IMR-90 (cell line): Measurements from ENCODE around the gene ISX. TPM values are rescaled to one million over a fixed set of nuclear protein-coding genes. Genes with fewer than 3 reads are reported as not detected.

Experiments
- ATAC-seq: fragments of 200-7000 bp; cut with Tn5 transposase; 2 replicates; pipeline ENCODE4 v1.9.1; 2020; ENCODE audit warnings: low read depth, mild to moderate bottlenecking, moderate library complexity
- BruUV-seq: library from RNA; stranded (reverse); fragments of 400-500 nt; replicated peaks from 2 replicates; lab custom pipeline; 2021; lab: Mats Ljungman, UMichigan
- CTCF ChIA-PET: fragments of 300-600 bp; formaldehyde crosslinking; extraction: SDS; loops from one replicate; lab custom pipeline; 2021; ENCODE audit warnings: antibody characterized with exemption; lab: Yijun Ruan, JAX
- POLR2A ChIA-PET: fragments of 300-600 bp; sonication (Branson Sonifier 250); formaldehyde crosslinking; loops from one replicate; lab custom pipeline; 2022; ENCODE audit warnings: antibody characterized with exemption; ENCODE audit not compliant: unreplicated experiment; lab: Charles Lee
- DNase-seq: peaks from one replicate; pipeline ENCODE4 v3.0.0; 2013
- H2AFZ ChIP-seq: replicated peaks from 2 replicates; pipeline ENCODE3; 2013; ENCODE audit warnings: low read length, mild to moderate bottlenecking; ENCODE audit not compliant: poor library complexity
- H2AK5ac ChIP-seq: 2 replicates; pipeline ENCODE4 v1.6.1; 2013; ENCODE audit warnings: low read depth, low read length, inconsistent platforms
- H2AK9ac ChIP-seq: replicated peaks from 2 replicates; pipeline ENCODE3; 2013; ENCODE audit warnings: mild to moderate bottlenecking, low read depth, low read length, moderate library complexity; ENCODE audit not compliant: poor library complexity
- H2BK120ac ChIP-seq: 2 replicates; pipeline ENCODE4 v1.6.1; 2013; ENCODE audit warnings: low read depth, low read length, inconsistent platforms
- H2BK15ac ChIP-seq: 3 replicates; pipeline ENCODE4 v1.6.1; 2013; ENCODE audit warnings: low read depth, low read length, inconsistent platforms
- H2BK20ac ChIP-seq: 2 replicates; pipeline ENCODE4 v1.6.1; 2013; ENCODE audit warnings: low read depth, mild to moderate bottlenecking, inconsistent platforms, low read length, moderate library complexity
- H2BK5ac ChIP-seq: 2 replicates; pipeline ENCODE4 v1.6.1; 2013; ENCODE audit warnings: mild to moderate bottlenecking, low read depth, low read length, inconsistent platforms; ENCODE audit not compliant: poor library complexity, severe bottlenecking
- H3K14ac ChIP-seq: replicated peaks from 2 replicates; pipeline ENCODE4 v1.6.1; 2013; ENCODE audit warnings: low read depth, low read length, inconsistent platforms
- H3K18ac ChIP-seq: 2 replicates; pipeline ENCODE4 v1.6.1; 2013; ENCODE audit warnings: low read depth, low read length, control low read depth
- H3K23ac ChIP-seq: 2 replicates; pipeline ENCODE4 v1.6.1; 2013; ENCODE audit warnings: low read depth, low read length, inconsistent platforms
- H3K27ac ChIP-seq: 2 replicates; pipeline ENCODE4 v1.5.1; 2013; ENCODE audit warnings: mild to moderate bottlenecking, control low read depth, low read length; ENCODE audit not compliant: insufficient read depth
- H3K27me3 ChIP-seq: 2 replicates; pipeline ENCODE4 v1.6.1; 2013; ENCODE audit warnings: low read length; ENCODE audit not compliant: control insufficient read depth, insufficient read depth
- H3K36me3 ChIP-seq: 2 replicates; pipeline ENCODE4 v1.6.1; 2013; ENCODE audit warnings: low read length, mixed read lengths; ENCODE audit not compliant: control insufficient read depth, insufficient read depth
- H3K4ac ChIP-seq: 2 replicates; pipeline ENCODE4 v1.6.1; 2013; ENCODE audit warnings: low read depth, low read length, inconsistent platforms
- H3K4me1 ChIP-seq: 2 replicates; pipeline ENCODE4 v1.6.1; 2013; ENCODE audit warnings: low read length, mixed read lengths; ENCODE audit not compliant: control insufficient read depth, insufficient read depth
- H3K4me2 ChIP-seq: 2 replicates; pipeline ENCODE4 v1.6.1; 2013; ENCODE audit warnings: low read depth, mild to moderate bottlenecking, control low read depth, low read length, moderate library complexity
- H3K4me3 ChIP-seq: 2 replicates; pipeline ENCODE4 v1.5.1; 2013; ENCODE audit warnings: low read depth, mild to moderate bottlenecking, control low read depth, low read length, moderate library complexity; ENCODE audit not compliant: insufficient read depth
- H3K56ac ChIP-seq: 2 replicates; pipeline ENCODE4 v1.6.1; 2013; ENCODE audit warnings: low read length, inconsistent platforms; ENCODE audit not compliant: insufficient read depth; ENCODE audit errors: extremely low read depth
- H3K79me1 ChIP-seq, 2 experiments: 2 replicates each; pipeline ENCODE4 v1.6.1; 2013; ENCODE audit warnings: low read length in 2 of 2, inconsistent platforms in 1 of 2, low read depth in 1 of 2
- H3K9ac ChIP-seq: 2 replicates; pipeline ENCODE4 v1.6.1; 2013; ENCODE audit warnings: low read depth, low read length, control low read depth
- H3K9me1 ChIP-seq: 2 replicates; pipeline ENCODE4 v1.6.1; 2013; ENCODE audit warnings: low read length, inconsistent platforms; ENCODE audit not compliant: insufficient read depth
- H3K9me3 ChIP-seq: 2 replicates; pipeline ENCODE4 v1.6.1; 2013; ENCODE audit warnings: low read length; ENCODE audit not compliant: control insufficient read depth, insufficient read depth
- H4K20me1 ChIP-seq: 2 replicates; pipeline ENCODE4 v1.6.1; 2013; ENCODE audit warnings: low read length, inconsistent platforms; ENCODE audit not compliant: insufficient read depth
- H4K5ac ChIP-seq: 2 replicates; pipeline ENCODE4 v1.6.1; 2013; ENCODE audit warnings: mild to moderate bottlenecking, low read depth, low read length, control low read depth
- H4K8ac ChIP-seq, 2 experiments: 2 replicates each; pipeline ENCODE4 v1.6.1; 2013; ENCODE audit warnings: low read depth in 2 of 2, low read length in 2 of 2, control low read depth in 1 of 2, inconsistent platforms in 1 of 2
- H4K91ac ChIP-seq: 2 replicates; pipeline ENCODE4 v1.6.1; 2013; ENCODE audit warnings: low read depth, low read length, inconsistent platforms; ENCODE audit not compliant: insufficient read depth
- BHLHE40 ChIP-seq: fragments of 150-350 bp; IDR thresholded peaks from 2 replicates; pipeline ENCODE4 v1.6.1; 2016; ENCODE audit warnings: mild to moderate bottlenecking, low read depth, low read length
- CEBPB ChIP-seq: IDR thresholded peaks from 2 replicates; pipeline ENCODE4 v1.6.1; 2012; ENCODE audit warnings: low read depth, low read length, improper control_type of control experiment
- CHD1 ChIP-seq: IDR thresholded peaks from 2 replicates; pipeline ENCODE4 v1.6.1; 2012; ENCODE audit warnings: low read depth, low read length, improper control_type of control experiment
- FOS ChIP-seq: fragments of 150-350 bp; IDR thresholded peaks from 2 replicates; pipeline ENCODE4 v1.6.1; 2016; ENCODE audit warnings: low read depth, low read length
- MAFK ChIP-seq: IDR thresholded peaks from 2 replicates; pipeline ENCODE4 v1.6.1; 2012; ENCODE audit warnings: low read depth, low read length, improper control_type of control experiment
- MAZ ChIP-seq: IDR thresholded peaks from 2 replicates; pipeline ENCODE4 v1.6.1; 2012; ENCODE audit warnings: low read depth, mild to moderate bottlenecking, low read length, improper control_type of control experiment, moderate library complexity, borderline replicate concordance
- NFE2L2 ChIP-seq: fragments of 150-350 bp; IDR thresholded peaks from 2 replicates; pipeline ENCODE4 v1.6.1; 2016; ENCODE audit warnings: low read depth, mild to moderate bottlenecking, low read length
- POLR2A ChIP-seq: IDR thresholded peaks from 2 replicates; pipeline ENCODE4 v1.6.1; 2012; ENCODE audit warnings: mild to moderate bottlenecking, low read depth, low read length
- RAD21 ChIP-seq: IDR thresholded peaks from 2 replicates; pipeline ENCODE4 v1.6.1; 2012; ENCODE audit warnings: low read length, improper control_type of control experiment
- RCOR1 ChIP-seq: IDR thresholded peaks from 2 replicates; pipeline ENCODE4 v1.6.1; 2012; ENCODE audit warnings: mild to moderate bottlenecking, low read length, improper control_type of control experiment; ENCODE audit not compliant: insufficient replicate concordance
- RFX5 ChIP-seq: IDR thresholded peaks from 2 replicates; pipeline ENCODE4 v1.8.0; 2012; ENCODE audit warnings: low read depth, mild to moderate bottlenecking, low read length, moderate library complexity
- SMC3 ChIP-seq: fragments of 150-350 bp; IDR thresholded peaks from 2 replicates; pipeline ENCODE4 v1.6.1; 2016; ENCODE audit warnings: low read depth, mild to moderate bottlenecking, antibody characterized with exemption, low read length, moderate library complexity
- WGBS, 2 experiments: methylation state at CpG; one replicate each; pipeline versions ENCODE4 v1.1.5 to v1.1.7; 2013; ENCODE audit warnings: missing lambda C conversion rate in 2 of 2; ENCODE audit not compliant: insufficient read length in 1 of 2; ENCODE audit errors: extremely low coverage in 2 of 2; 5-methylcytosine and 5-hydroxymethylcytosine counted together
- dilution Hi-C: fragments of 300-500 bp; cut with HindIII; formaldehyde crosslinking; loops from one replicate; pipeline ENCODE4 v1.14.3; 2018; ENCODE audit warnings: low sequenced_read_pairs; ENCODE audit not compliant: unreplicated experiment
- in situ Hi-C: fragments of 300-500 bp; cut with MboI; formaldehyde crosslinking; loops from 3 replicates; pipeline ENCODE4 v1.14.3; 2019; ENCODE audit warnings: low sequenced_read_pairs, inconsistent platforms, mixed read lengths
- intact Hi-C: fragments of 100-400 bp; cut with micrococcal nuclease; formaldehyde crosslinking; loops from 2 replicates; pipeline ENCODE4 v1.10.0; 2022
- polyA plus RNA-seq, 3 experiments: library from polyadenylated mRNA; depleted of rRNA; stranded (reverse); fragments of >200 nt; gene quantifications; 2 replicates each; pipeline ENCODE4 v1.2.3, GENCODE V29; 2012; ENCODE audit warnings: low replicate concordance in 1 of 3
- total RNA-seq: library from RNA; depleted of rRNA; stranded (reverse); fragments of >200 nt; gene quantifications from 2 replicates; pipeline ENCODE4 v1.2.3, GENCODE V29; 2012
- TF ChIP-seq, protein P1 (sequence below): fragments of 150-350 bp; IDR thresholded peaks from 2 replicates; pipeline ENCODE4 v1.6.1; 2017; ENCODE audit warnings: mild to moderate bottlenecking, antibody characterized with exemption, low read length, low read depth
- TF ChIP-seq, protein P2 (sequence below): conservative IDR thresholded peaks from 2 replicates; pipeline ENCODE4 v1.5.1; 2012; ENCODE audit warnings: mild to moderate bottlenecking, low read depth, low read length, improper control_type of control experiment
- TF ChIP-seq, protein P3 (sequence below): fragments of 150-350 bp; IDR thresholded peaks from 2 replicates; pipeline ENCODE4 v1.6.1; 2016; ENCODE audit warnings: low read depth, mild to moderate bottlenecking, low read length, moderate library complexity, borderline replicate concordance

Gene ISX
- total and polyA plus RNA-seq, 2 of the 4 experiments (the other 2 are of a cell fraction), result not detected

- no peak for DNase-seq
- dilution Hi-C loops, result no loop called here
- no peak overlapping the region for H2BK5ac ChIP-seq
- H4K20me1 ChIP-seq, result no peaks in the 10 kb centered on the region
- ChIA-PET POLR2A (no interaction called here), CTCF (interaction anchor here (0.6 kb wide), 1 partner anchor 10 kb away, joined by 3 read pairs; no protein-coding TSS in a partner anchor)
- in situ Hi-C loops, result no loop called here
- no peak overlapping the region for H2BK20ac ChIP-seq
- H3K27me3 ChIP-seq, result no peaks in the 10 kb centered on the region
- H4K8ac ChIP-seq, result no peak overlapping the region
- no peak overlapping the region for H2AK5ac ChIP-seq
- H3K4me2 ChIP-seq, result no peak overlapping the region
- H3K18ac ChIP-seq, result no peak overlapping the region
- ATAC-seq, result no peak
- no peaks in the 10 kb centered on the region for H3K9me1 ChIP-seq
- H2BK15ac ChIP-seq, result no peak overlapping the region
- no peak overlapping the region for H3K14ac ChIP-seq
- H3K27ac ChIP-seq, result no peak overlapping the region
- 59% methylated on average over 5 of the region's 6 CpGs; no CpG with 5 or more reads in 1 of the 2 experiments for WGBS, 2 experiments
- H3K36me3 ChIP-seq, result no peaks in the 10 kb centered on the region
- no peak overlapping the region for H2AK9ac ChIP-seq
- H3K4me1 ChIP-seq, result no peaks in the 10 kb centered on the region
- no peak overlapping the region for H3K23ac ChIP-seq
- H3K9ac ChIP-seq, result no peak overlapping the region
- no peak for TF ChIP-seq RCOR1
- no peak for TF ChIP-seq RFX5
- TF ChIP-seq SMC3, result no peak
- no peak for TF ChIP-seq BHLHE40
- TF ChIP-seq, protein P1, sequence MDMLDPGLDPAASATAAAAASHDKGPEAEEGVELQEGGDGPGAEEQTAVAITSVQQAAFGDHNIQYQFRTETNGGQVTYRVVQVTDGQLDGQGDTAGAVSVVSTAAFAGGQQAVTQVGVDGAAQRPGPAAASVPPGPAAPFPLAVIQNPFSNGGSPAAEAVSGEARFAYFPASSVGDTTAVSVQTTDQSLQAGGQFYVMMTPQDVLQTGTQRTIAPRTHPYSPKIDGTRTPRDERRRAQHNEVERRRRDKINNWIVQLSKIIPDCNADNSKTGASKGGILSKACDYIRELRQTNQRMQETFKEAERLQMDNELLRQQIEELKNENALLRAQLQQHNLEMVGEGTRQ, result no peak
- TF ChIP-seq MAZ, result no peak
- TF ChIP-seq, protein P2, sequence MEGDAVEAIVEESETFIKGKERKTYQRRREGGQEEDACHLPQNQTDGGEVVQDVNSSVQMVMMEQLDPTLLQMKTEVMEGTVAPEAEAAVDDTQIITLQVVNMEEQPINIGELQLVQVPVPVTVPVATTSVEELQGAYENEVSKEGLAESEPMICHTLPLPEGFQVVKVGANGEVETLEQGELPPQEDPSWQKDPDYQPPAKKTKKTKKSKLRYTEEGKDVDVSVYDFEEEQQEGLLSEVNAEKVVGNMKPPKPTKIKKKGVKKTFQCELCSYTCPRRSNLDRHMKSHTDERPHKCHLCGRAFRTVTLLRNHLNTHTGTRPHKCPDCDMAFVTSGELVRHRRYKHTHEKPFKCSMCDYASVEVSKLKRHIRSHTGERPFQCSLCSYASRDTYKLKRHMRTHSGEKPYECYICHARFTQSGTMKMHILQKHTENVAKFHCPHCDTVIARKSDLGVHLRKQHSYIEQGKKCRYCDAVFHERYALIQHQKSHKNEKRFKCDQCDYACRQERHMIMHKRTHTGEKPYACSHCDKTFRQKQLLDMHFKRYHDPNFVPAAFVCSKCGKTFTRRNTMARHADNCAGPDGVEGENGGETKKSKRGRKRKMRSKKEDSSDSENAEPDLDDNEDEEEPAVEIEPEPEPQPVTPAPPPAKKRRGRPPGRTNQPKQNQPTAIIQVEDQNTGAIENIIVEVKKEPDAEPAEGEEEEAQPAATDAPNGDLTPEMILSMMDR, result no peak
- no peak for TF ChIP-seq RAD21
- TF ChIP-seq MAFK, result no peak
- TF ChIP-seq CEBPB, result no peak
- no peak for TF ChIP-seq CHD1
- no peak for TF ChIP-seq NFE2L2
- TF ChIP-seq, protein P3, sequence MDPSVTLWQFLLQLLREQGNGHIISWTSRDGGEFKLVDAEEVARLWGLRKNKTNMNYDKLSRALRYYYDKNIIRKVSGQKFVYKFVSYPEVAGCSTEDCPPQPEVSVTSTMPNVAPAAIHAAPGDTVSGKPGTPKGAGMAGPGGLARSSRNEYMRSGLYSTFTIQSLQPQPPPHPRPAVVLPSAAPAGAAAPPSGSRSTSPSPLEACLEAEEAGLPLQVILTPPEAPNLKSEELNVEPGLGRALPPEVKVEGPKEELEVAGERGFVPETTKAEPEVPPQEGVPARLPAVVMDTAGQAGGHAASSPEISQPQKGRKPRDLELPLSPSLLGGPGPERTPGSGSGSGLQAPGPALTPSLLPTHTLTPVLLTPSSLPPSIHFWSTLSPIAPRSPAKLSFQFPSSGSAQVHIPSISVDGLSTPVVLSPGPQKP, result no peak
- no peak for TF ChIP-seq POLR2A
- no peak for TF ChIP-seq FOS
- no peak overlapping the region for H2BK120ac ChIP-seq
- no peak overlapping the region for H2AFZ ChIP-seq
- H4K91ac ChIP-seq, result no peak overlapping the region
- no peak overlapping the region for H3K56ac ChIP-seq
- H3K4me3 ChIP-seq, result no peak overlapping the region
- peaks cover 23% of the 10 kb centered on the region for H3K9me3 ChIP-seq
- no peaks in the 10 kb centered on the region for H3K79me1 ChIP-seq
- intact Hi-C loops, result no loop called here
- no TSS peak for BruUV-seq
- no peak overlapping the region for H3K4ac ChIP-seq
- no peak overlapping the region for H4K5ac ChIP-seq
These were observed 22.6 kb upstream of the ISX start for GRCh38 chr22:35043252-35043933.
